CD4-positive, alpha-beta T cell treated with Interleukin-10 for 1 hour (primary cell): ENCODE measurements around the gene MIGA1.
"Not testable (repeated sequence)": the region's sequence is repeated elsewhere in the genome, so short reads cannot be mapped to it uniquely, and the experiment has no call there.

ENCODE experiments used
- DNase-seq: peaks from one replicate; pipeline ENCODE4 v3.0.0-alpha.2; 2020

The MIGA1 gene

GRCh38 chr1:77857552-77857951, 78.1 kb downstream of the MIGA1 start:
- no peak for DNase-seq

DNA sequence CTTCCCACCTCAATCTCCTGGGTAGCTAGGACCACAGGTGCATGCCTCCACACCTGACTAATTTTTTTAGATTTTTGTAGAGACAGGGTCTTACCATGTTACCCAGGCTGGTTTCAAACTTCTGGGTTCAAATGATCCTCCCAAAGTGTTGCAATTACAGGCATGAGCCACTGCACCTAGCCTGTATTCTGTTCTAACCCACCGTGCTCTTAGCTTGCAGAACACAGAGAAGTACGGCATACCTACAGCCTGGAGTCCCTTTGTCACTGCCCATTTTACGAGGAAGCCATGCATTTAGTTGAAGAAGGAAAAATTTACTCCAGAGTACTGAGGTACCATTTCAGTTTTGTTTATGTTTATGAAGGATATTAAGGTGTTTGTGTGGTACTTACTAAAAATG, 79.3 kb downstream of the MIGA1 start:
- no peak for DNase-seq

GRCh38 chr1:77859248-77859647, 79.8 kb downstream of the MIGA1 start:
- DNase-seq: no peak

GRCh38 chr1:77866296-77866695, 86.8 kb downstream of the MIGA1 start:
- DNase-seq: no peak

- DNase-seq: no peak
These were observed 93.2 kb downstream of the MIGA1 start for GRCh38 chr1:77872645-77873044.

GRCh38 chr1:77873461-77873860, 94.0 kb downstream of the MIGA1 start:
- DNase-seq: no peak

DNA sequence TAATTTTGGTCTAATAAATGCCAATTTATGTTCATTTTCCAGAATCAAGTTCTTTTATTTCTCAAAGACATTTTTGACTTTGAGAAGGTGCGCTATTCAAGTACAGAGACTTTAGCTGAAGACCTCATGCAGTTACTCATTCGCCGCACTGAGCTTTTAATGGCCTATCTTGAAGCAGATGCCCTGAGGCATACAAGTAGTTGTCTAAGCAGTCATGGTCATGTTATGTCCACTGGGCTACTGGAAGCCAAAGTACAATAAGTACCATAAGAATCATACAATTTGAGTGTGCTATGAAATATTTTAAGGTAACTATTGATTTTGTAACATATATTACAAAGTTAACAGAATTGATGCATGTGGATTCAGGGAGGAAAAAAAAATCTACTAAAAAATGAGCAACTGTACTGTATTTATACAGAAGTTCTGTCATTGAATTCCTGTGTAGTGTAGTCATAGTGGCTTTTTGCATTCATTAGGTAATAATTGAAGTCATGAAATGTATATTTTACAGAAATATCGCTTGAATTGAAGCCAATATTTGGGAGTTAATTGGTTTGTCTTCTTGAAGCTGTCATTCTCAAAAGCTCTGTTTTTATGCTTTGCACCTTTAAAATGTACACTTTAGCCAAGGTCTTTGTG, 95.5 kb downstream of the MIGA1 start:
- no peak for DNase-seq

DNA sequence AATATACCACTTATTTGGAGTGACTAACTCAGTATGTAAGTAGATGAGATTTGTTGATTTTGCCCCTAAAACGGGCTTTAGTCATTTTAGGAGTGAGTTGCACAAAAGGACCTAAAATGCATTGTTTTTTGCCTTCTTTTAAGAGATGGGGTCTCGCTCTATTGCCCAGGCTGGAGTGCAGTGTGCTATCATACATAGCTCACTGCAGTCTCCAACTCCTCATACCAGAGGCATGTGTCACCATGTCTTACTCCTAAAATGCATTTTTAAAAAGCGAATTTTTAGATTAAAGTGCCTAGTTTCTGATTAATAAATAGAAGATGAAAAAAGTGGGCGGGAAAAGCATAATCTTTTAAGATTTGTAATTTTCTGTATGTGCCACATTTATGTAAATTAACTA, 97.4 kb downstream of the MIGA1 start:
- no peak for DNase-seq

GRCh38 chr1:77881061-77881460, 101.6 kb downstream of the MIGA1 start:
- no peak for DNase-seq

DNA sequence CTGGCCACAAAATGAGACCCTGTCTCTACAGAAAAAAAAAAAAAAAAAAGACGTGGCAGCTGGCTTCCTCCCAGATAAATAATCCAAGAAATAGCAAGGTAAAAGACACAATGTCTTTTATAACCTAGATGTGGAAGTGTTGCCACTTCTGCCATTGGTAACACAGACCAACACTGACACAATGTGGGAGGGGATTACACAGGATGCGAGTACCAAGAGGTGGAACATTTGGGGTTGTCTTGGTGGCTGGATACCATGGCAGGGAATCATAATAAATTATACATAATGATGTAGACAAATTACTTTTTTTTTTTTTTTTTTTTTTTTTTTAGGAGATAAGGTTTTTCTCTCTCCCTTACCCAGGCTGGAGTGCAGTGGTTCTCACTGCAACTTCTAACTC, 103.0 kb downstream of the MIGA1 start:
- no peak for DNase-seq

- no peak for DNase-seq
These were observed 108.8 kb downstream of the MIGA1 start, which contains the start of gene NEXN for GRCh38 chr1:77888081-77888780. NEXN (plus strand) TSS chr1:77888624; CDS start chr1:77916107, 27,483 bp downstream.

GRCh38 chr1:77888781-77889642, 109.6 kb downstream of the MIGA1 start:
- no peak for DNase-seq

DNA sequence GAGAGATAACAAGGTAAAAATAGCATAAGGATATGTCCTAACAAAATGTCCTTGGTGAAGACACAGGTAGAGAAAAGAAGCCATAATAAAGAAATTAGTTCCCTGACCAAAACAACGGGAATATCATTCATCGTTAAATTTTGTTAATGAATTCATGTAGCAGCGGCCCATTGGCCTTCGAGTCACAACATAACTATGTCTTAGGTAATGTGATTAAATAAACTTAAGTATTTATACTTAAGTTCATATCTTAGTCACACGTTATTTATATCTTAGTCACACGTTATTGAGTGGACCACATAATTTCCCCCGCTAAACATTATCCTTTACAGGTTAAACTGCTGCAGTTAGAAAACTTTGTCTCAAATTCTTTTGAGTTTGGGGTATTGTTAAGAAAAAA, 110.2 kb downstream of the MIGA1 start:
- DNase-seq: no peak

DNA sequence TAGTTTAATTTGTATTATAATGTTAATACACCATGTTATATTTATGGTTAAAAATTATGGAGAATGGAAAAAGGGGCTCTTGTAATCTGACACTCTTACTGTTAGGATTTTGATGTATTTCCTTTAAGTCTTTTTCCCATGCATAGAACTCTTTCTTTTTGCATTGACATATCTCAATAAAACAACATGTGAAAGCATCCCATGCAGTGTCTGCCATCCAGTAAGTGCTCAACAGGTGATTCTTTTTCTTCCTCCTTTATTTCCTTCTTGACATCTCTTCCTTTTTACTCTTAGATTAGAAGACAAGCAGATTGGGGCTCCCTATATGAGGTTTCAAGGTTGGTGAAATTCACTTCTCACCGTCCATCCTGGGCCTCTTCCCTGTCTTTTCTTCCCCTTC, 111.8 kb downstream of the MIGA1 start:
- no peak for DNase-seq

DNA sequence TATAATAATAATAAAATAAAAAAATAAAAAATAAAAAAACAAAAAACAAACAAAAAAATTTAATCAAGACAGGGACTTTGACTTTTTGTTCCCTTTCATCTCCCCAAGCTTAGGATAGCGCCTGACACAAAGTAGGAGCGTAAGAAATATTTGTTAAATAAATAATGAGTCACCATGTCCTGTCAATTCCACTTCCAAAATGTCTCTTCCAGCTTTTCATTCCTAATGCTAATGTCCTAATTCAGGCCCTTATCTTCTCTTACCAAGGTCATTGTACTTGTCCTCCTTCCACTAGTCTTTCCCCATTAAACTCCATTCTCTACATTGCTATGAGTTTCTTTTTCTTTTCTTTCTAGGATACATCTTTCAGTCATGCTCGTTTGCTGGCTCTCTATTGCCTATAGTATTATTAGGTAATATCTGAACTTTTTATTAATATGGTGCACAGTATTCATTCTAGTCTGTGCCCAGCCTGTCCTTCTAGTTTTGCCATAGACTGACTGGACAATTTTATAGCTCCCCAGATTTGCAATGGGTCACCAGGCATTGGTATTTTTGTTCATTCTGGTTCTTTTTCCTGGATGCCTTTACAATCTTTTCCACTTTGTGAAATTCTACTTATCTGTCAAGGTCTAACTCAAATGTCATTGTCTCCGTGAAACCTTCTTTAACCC, 120.3 kb downstream of the MIGA1 start:
- DNase-seq: no peak

DNA sequence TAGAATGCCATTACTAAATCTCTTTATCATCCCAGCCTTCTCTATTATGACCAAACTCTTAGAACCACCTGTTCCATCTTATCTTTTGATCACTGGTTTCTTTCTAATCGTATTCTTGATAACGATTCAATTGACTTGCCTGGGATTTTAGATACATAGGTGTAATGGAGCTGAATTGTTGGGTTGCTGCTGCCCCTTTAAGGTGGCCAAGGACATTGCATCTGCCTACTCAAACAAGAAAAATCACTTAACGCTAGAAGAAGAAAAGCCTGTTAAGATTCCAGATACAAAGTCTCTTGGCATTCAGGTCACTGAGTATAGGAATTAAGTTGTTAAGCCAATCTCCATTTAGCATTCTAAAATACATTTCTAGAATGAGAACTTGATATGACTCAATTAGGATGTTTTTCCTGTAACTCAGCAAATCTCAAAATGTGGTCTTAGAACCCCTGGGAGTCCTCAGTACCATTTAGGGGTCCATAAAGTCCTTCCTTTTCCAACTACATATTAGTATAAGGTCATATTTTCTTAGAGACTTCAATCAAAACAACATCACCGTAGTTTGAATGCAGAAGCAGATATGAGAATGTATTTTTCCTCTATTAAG, 121.3 kb downstream of the MIGA1 start:
- peak; percentile 11 for DNase-seq

GRCh38 chr1:77905603-77906002, 126.2 kb downstream of the MIGA1 start:
- DNase-seq: no peak

DNA sequence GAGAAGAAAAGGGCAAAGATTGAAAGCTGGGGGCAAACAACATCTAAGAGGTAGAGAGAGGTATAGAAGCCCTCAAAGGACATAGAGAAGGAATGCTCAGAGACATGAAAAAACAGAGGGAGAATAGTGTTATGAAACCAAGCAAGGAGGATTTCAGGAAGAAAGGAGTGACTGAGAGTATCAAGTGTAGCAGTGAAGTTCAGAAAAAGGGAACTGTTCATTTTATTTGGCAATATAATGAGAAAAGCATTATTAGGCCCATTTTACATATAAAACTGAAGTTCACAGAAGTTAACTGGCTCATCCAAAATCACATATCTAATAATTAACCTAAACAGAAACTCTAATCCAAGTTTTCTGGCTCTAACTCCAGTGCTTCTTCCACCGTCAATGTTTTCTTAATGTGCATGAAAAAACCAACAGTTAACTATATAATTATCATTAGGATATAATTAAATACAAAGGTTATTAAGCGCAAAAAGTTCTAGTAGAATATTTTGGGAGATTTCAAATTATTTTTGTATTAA, 126.6 kb downstream of the MIGA1 start:
- DNase-seq: no peak

DNA sequence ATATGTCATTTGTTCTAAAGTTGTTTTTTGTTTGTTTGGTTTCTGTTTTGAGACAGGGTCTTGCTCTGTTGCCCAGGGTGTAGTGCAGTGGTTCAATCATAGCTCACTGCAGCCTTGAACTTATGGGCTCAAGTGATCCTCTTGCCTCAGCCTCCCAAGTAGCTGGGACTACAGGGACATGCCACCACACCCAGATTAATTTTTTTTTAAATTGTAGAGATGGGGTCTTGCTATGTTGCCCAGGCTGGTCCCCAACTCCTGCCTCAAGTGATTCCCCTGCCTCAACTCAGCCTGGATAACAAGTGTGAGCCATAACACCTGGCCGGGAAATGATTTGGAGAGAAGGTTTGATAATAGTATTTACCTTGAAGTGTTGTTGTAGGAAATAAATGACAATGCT, 127.2 kb downstream of the MIGA1 start:
- DNase-seq: no peak

- DNase-seq: no peak
These were observed 130.7 kb downstream of the MIGA1 start for GRCh38 chr1:77910116-77910515.

GRCh38 chr1:77918918-77919317, 139.5 kb downstream of the MIGA1 start:
- not testable (repeated sequence) for DNase-seq

DNA sequence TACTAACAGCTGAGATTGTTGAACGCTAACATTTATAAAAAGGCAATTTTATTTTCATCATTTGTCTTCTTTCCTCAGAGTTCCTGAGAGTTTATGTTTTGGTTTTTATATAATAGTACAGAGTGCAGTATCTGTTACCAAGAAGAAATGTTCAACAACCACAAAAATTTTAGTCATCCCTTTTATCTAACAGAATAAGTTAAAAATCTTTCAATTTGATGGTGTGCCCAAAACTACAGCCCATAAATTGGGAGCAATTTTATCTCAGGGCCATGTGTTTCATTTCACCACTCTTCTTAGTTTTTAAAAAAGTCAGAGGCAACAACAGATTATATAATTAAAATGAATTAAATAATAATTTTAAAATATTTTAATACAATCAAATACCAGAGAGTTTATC, 146.1 kb downstream of the MIGA1 start:
- no peak for DNase-seq

GRCh38 chr1:77925956-77926355, 146.5 kb downstream of the MIGA1 start:
- no peak for DNase-seq
